Liver (tissue), 9 donors: Measurements from ENCODE around the gene AIDA. TPM values are rescaled to one million over a fixed set of nuclear protein-coding genes. Genes with fewer than 3 reads are reported as not detected.

Source experiments
- DNase-seq: peaks from one replicate; pipeline ENCODE4 v3.0.0-alpha.2; 2017; ENCODE audit warnings: low spot score
- H3K27ac ChIP-seq, 2 donors: one replicate each; pipeline ENCODE4 v1.7.0; 2013; ENCODE audit warnings: inconsistent platforms in 2 of 2, low read length in 2 of 2, control low read depth in 1 of 2, low read depth in 1 of 2, mild to moderate bottlenecking in 1 of 2
- H3K27me3 ChIP-seq, 4 donors: one replicate each; pipeline versions ENCODE4 v1.6.1 to v1.7.0; 2013; ENCODE audit warnings: low read length in 3 of 4, inconsistent platforms in 1 of 4, mild to moderate bottlenecking in 1 of 4, moderate library complexity in 1 of 4; ENCODE audit not compliant: control insufficient read depth in 4 of 4, insufficient read depth in 4 of 4
- H3K36me3 ChIP-seq, 4 donors: one replicate each; pipeline versions ENCODE4 v1.6.1 to v1.7.0; 2013; ENCODE audit warnings: low read length in 3 of 4, mild to moderate bottlenecking in 3 of 4, low read depth in 1 of 4, moderate library complexity in 1 of 4; ENCODE audit not compliant: control insufficient read depth in 4 of 4, insufficient read depth in 3 of 4
- H3K4me1 ChIP-seq, 4 donors: one replicate each; pipeline versions ENCODE4 v1.6.1 to v1.7.0; 2013; ENCODE audit warnings: low read length in 3 of 4, mild to moderate bottlenecking in 3 of 4, moderate library complexity in 1 of 4; ENCODE audit not compliant: control insufficient read depth in 4 of 4, insufficient read depth in 4 of 4
- H3K4me3 ChIP-seq, 3 donors: one replicate each; pipeline versions ENCODE4 v1.6.1 to v1.7.0; 2013; ENCODE audit warnings: low read length in 3 of 3, control low read depth in 1 of 3, low read depth in 1 of 3, mild to moderate bottlenecking in 1 of 3
- H3K9ac ChIP-seq, 2 donors: one replicate each; pipeline ENCODE4 v1.7.0; 2013; ENCODE audit warnings: low read length in 2 of 2, mild to moderate bottlenecking in 2 of 2, moderate library complexity in 2 of 2, control low read depth in 1 of 2, low read depth in 1 of 2
- H3K9me3 ChIP-seq, 4 donors: one replicate each; pipeline versions ENCODE4 v1.6.1 to v1.7.0; 2013; ENCODE audit warnings: low read length in 3 of 4; ENCODE audit not compliant: control insufficient read depth in 4 of 4
- GABPA ChIP-seq, 2 donors: IDR thresholded peaks in 1 of 2; conservative IDR thresholded peaks in 1 of 2; 2 replicates each; pipeline ENCODE4 v1.6.1; 2016; ENCODE audit warnings: antibody characterized with exemption in 2 of 2, mild to moderate bottlenecking in 1 of 2, moderate library complexity in 1 of 2
- HNF4A ChIP-seq, 2 donors: conservative IDR thresholded peaks; 2 replicates each; pipeline ENCODE4 v1.6.1; 2016; ENCODE audit warnings: antibody characterized with exemption in 2 of 2, mild to moderate bottlenecking in 2 of 2
- JUND ChIP-seq, 2 donors: IDR thresholded peaks; 2 replicates each; pipeline ENCODE4 v1.6.1; 2016; ENCODE audit warnings: antibody characterized with exemption in 2 of 2
- NR2F2 ChIP-seq: IDR thresholded peaks from 2 replicates; pipeline ENCODE4 v1.6.1; 2016; ENCODE audit warnings: antibody characterized with exemption
- SP1 ChIP-seq: IDR thresholded peaks from 2 replicates; pipeline ENCODE4 v1.6.1; 2018; ENCODE audit warnings: antibody characterized with exemption, mild to moderate bottlenecking
- whole genome bisulfite sequencing: extraction: QIAGEN DNeasy Blood & Tissue Kit; methylation state at CpG from one replicate; pipeline ENCODE4 v1.1.7; 2013; 5-methylcytosine and 5-hydroxymethylcytosine counted together
- polyA plus RNA-seq, 2 donors: library from polyadenylated mRNA; stranded (reverse) in 1 of 2; unstranded in 1 of 2; fragments of 200-250 nt in 1 of 2; fragments of >200 nt in 1 of 2; fragmentation: Nextera tagmentation in 1 of 2; extraction: Ambion mirVana in 1 of 2; gene quantifications; one replicate each; pipeline versions ENCODE4 v1.2.1 to v1.2.3, GENCODE V29; 2013 to 2015
- total RNA-seq, 2 donors: library from RNA; depleted of rRNA; stranded (reverse); fragments of >200 nt; gene quantifications; one replicate each; pipeline ENCODE4 v1.2.3, GENCODE V29; 2014
- TF ChIP-seq, protein P1 (sequence below): fragments of 150-350 bp; IDR thresholded peaks from 2 replicates; pipeline ENCODE4 v1.5.1; 2017; ENCODE audit warnings: improper control_type of control experiment, low read depth, low read length; ENCODE audit not compliant: missing input control
- TF ChIP-seq, protein P2 (sequence below): IDR thresholded peaks from 2 replicates; pipeline ENCODE4 v1.6.1; 2016; ENCODE audit warnings: antibody characterized with exemption
- TF ChIP-seq, protein P3 (sequence below): IDR thresholded peaks from 2 replicates; pipeline ENCODE4 v1.6.1; 2016; ENCODE audit warnings: antibody characterized with exemption
- TF ChIP-seq, protein P4 (sequence below): IDR thresholded peaks from 2 replicates; pipeline ENCODE4 v1.6.1; 2016; ENCODE audit warnings: antibody characterized with exemption, mild to moderate bottlenecking
- donor health status: healthy.
- donor health status: healthy.
- donor health status: healthy.
- donor health status: healthy.
- donor health status: healthy.

Gene AIDA
- total and polyA plus RNA-seq, 4 donors: 9.3 to 48.2 (median 21.5) TPM

DNA sequence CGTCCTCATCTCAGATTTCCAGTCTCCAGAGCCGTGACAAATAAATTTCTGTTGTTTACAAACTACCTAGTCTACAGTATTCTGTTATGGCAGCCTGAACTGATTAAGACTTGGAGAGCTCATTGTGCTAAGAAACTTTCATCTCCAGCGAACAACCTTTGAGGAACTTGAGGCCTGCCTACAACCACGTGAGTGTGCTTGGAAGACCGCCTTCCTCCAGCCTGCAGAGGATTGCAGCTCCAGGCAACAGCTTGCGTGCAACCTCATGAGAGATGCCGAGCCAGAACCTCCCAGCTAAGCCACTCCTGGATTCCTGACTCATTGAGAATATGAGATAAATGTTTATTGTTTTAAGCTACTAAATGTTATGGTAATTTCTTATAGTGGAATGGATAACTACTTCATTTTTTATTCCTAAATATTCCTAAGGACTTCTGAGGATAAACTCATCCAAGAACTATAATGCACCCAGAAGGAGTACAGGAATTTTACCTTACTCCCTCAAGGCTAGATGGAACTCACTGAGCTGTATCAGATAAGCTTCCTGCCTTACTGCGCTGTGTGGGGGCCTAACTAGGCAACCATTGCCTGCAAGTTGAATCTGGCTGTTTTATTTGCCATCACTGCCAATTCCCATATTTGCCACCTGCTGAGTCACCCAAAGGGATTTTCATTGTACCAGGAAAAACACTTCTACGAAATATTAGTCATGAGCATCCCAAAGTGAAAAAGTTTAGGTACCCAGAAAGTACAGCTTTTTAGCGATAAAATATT is 42.3 kb upstream of the AIDA start:
- 89% methylated on average over 10 of the region's 10 CpGs for WGBS

DNA sequence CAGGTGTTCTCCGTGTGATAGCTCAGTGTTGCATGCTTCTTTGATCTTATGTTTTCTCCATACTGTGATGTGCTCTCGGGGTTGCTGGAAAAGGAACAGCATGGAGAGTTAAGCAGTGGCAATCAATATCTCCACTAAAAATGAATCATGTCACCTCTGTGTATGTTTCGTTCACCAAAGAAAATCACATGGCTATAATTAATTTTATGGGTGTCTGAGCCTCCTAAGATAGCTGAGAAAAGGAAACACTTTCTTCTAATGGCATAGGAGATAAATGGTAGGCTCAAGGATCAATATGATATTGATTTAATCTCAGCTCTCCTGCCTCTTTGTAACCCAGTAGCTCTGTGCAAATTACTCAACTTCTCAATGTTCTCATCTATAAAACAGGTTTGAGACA is 39.0 kb upstream of the AIDA start:
- WGBS: 86% methylated on average over 3 of the region's 3 CpGs
- H3K27ac ChIP-seq: no peak overlapping the region

More for the DNA sequence above, 42.3 kb upstream of the AIDA start:
- no peak overlapping the region for H3K27ac ChIP-seq
- H3K27me3 ChIP-seq: no peaks in the 10 kb centered on the region
- TF ChIP-seq JUND (IDR thresholded peaks at IDR 0.05) (no peak), SP1 (no peak), GABPA (IDR thresholded peaks at IDR 0.05 in 1 of 2, conservative IDR thresholded peaks at IDR 0.05 in 1 of 2) (no peak), NR2F2 (no peak), HNF4A (conservative IDR thresholded peaks at IDR 0.05) (no peak)
- TF ChIP-seq, protein P1, sequence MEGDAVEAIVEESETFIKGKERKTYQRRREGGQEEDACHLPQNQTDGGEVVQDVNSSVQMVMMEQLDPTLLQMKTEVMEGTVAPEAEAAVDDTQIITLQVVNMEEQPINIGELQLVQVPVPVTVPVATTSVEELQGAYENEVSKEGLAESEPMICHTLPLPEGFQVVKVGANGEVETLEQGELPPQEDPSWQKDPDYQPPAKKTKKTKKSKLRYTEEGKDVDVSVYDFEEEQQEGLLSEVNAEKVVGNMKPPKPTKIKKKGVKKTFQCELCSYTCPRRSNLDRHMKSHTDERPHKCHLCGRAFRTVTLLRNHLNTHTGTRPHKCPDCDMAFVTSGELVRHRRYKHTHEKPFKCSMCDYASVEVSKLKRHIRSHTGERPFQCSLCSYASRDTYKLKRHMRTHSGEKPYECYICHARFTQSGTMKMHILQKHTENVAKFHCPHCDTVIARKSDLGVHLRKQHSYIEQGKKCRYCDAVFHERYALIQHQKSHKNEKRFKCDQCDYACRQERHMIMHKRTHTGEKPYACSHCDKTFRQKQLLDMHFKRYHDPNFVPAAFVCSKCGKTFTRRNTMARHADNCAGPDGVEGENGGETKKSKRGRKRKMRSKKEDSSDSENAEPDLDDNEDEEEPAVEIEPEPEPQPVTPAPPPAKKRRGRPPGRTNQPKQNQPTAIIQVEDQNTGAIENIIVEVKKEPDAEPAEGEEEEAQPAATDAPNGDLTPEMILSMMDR: no peak
- TF ChIP-seq, protein P2, sequence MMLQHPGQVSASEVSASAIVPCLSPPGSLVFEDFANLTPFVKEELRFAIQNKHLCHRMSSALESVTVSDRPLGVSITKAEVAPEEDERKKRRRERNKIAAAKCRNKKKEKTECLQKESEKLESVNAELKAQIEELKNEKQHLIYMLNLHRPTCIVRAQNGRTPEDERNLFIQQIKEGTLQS: no peak
- TF ChIP-seq, protein P3, sequence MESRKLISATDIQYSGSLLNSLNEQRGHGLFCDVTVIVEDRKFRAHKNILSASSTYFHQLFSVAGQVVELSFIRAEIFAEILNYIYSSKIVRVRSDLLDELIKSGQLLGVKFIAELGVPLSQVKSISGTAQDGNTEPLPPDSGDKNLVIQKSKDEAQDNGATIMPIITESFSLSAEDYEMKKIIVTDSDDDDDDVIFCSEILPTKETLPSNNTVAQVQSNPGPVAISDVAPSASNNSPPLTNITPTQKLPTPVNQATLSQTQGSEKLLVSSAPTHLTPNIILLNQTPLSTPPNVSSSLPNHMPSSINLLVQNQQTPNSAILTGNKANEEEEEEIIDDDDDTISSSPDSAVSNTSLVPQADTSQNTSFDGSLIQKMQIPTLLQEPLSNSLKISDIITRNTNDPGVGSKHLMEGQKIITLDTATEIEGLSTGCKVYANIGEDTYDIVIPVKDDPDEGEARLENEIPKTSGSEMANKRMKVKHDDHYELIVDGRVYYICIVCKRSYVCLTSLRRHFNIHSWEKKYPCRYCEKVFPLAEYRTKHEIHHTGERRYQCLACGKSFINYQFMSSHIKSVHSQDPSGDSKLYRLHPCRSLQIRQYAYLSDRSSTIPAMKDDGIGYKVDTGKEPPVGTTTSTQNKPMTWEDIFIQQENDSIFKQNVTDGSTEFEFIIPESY: no peak
- TF ChIP-seq, protein P4, sequence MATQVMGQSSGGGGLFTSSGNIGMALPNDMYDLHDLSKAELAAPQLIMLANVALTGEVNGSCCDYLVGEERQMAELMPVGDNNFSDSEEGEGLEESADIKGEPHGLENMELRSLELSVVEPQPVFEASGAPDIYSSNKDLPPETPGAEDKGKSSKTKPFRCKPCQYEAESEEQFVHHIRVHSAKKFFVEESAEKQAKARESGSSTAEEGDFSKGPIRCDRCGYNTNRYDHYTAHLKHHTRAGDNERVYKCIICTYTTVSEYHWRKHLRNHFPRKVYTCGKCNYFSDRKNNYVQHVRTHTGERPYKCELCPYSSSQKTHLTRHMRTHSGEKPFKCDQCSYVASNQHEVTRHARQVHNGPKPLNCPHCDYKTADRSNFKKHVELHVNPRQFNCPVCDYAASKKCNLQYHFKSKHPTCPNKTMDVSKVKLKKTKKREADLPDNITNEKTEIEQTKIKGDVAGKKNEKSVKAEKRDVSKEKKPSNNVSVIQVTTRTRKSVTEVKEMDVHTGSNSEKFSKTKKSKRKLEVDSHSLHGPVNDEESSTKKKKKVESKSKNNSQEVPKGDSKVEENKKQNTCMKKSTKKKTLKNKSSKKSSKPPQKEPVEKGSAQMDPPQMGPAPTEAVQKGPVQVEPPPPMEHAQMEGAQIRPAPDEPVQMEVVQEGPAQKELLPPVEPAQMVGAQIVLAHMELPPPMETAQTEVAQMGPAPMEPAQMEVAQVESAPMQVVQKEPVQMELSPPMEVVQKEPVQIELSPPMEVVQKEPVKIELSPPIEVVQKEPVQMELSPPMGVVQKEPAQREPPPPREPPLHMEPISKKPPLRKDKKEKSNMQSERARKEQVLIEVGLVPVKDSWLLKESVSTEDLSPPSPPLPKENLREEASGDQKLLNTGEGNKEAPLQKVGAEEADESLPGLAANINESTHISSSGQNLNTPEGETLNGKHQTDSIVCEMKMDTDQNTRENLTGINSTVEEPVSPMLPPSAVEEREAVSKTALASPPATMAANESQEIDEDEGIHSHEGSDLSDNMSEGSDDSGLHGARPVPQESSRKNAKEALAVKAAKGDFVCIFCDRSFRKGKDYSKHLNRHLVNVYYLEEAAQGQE: no peak
- no peak for DNase-seq
- no peaks in the 10 kb centered on the region for H3K36me3 ChIP-seq
- H3K4me1 ChIP-seq: no peaks in the 10 kb centered on the region
- no peak overlapping the region for H3K4me3 ChIP-seq
- no peak overlapping the region for H3K9ac ChIP-seq
- H3K9me3 ChIP-seq: no peaks in the 10 kb centered on the region

More for the DNA sequence above, 39.0 kb upstream of the AIDA start:
- no peaks in the 10 kb centered on the region for H3K36me3 ChIP-seq
- no peaks in the 10 kb centered on the region for H3K4me1 ChIP-seq
- TF ChIP-seq, protein P2: no peak
- H3K4me3 ChIP-seq: no peak overlapping the region
- no peaks in the 10 kb centered on the region for H3K9me3 ChIP-seq
- H3K27me3 ChIP-seq: no peaks in the 10 kb centered on the region
- no peak for DNase-seq
- no peak overlapping the region for H3K9ac ChIP-seq
